ENCODE results near the gene DMD.
"Not testable (repeated sequence)": the region's sequence is repeated elsewhere in the genome, so short reads cannot be mapped to it uniquely, and the experiment has no call there.

DMD gene

GRCh38 chrX:31969714-31970113 lies 1241.6 kb downstream of the DMD start:
- DNase-seq (ENCODE audit: insufficient read length, low spot score) (no peak), FAIRE-seq (no peak)
- no peak for TF ChIP-seq POLR2A (IDR thresholded peaks at IDR 0.05; ENCODE audit: low read depth, low read length)

- no peak for TF ChIP-seq POLR2A (IDR thresholded peaks at IDR 0.05; ENCODE audit: low read depth, low read length)
- DNase-seq (ENCODE audit: insufficient read length, low spot score) (no peak), FAIRE-seq (no peak)
Observed at GRCh38 chrX:31962256-31962655, 1249.1 kb downstream of the DMD start.

- no peak for DNase-seq (ENCODE audit: insufficient read length, low spot score)
- TF ChIP-seq POLR2A (IDR thresholded peaks at IDR 0.05; ENCODE audit: low read depth, low read length) = no peak
- no peak for FAIRE-seq
Observed at GRCh38 chrX:31934842-31935370, 1276.4 kb downstream of the DMD start.

- FAIRE-seq (no peak), DNase-seq (ENCODE audit: insufficient read length, low spot score) (no peak)
- TF ChIP-seq POLR2A (IDR thresholded peaks at IDR 0.05; ENCODE audit: low read depth, low read length) = no peak
Observed at GRCh38 chrX:31934015-31934414, 1277.3 kb downstream of the DMD start.

- DNase-seq (ENCODE audit: insufficient read length, low spot score) = no peak
- no peak for TF ChIP-seq POLR2A (IDR thresholded peaks at IDR 0.05; ENCODE audit: low read depth, low read length)
- no peak for FAIRE-seq
Observed at GRCh38 chrX:31932769-31933168, 1278.6 kb downstream of the DMD start.

- FAIRE-seq = not testable (repeated sequence)
Observed at GRCh38 chrX:31932320-31932719, 1279.0 kb downstream of the DMD start.

GRCh38 chrX:31931225-31931624 lies 1280.1 kb downstream of the DMD start:
- TF ChIP-seq POLR2A (IDR thresholded peaks at IDR 0.05; ENCODE audit: low read depth, low read length) = no peak
- no peak for FAIRE-seq
- DNase-seq (ENCODE audit: insufficient read length, low spot score) = no peak

More at GRCh38 chrX:31932320-31932719, 1279.0 kb downstream of the DMD start:
- DNase-seq (ENCODE audit: insufficient read length, low spot score) = not testable (repeated sequence)

GRCh38 chrX:31929366-31929765 lies 1282.0 kb downstream of the DMD start:
- no peak for TF ChIP-seq POLR2A (IDR thresholded peaks at IDR 0.05; ENCODE audit: low read depth, low read length)
- FAIRE-seq (no peak), DNase-seq (ENCODE audit: insufficient read length, low spot score) (no peak)

GRCh38 chrX:31921236-31921635 lies 1290.1 kb downstream of the DMD start:
- DNase-seq (ENCODE audit: insufficient read length, low spot score) (no peak), FAIRE-seq (no peak)
- TF ChIP-seq POLR2A (IDR thresholded peaks at IDR 0.05; ENCODE audit: low read depth, low read length) = no peak

- no peak for FAIRE-seq
- no peak for TF ChIP-seq POLR2A (IDR thresholded peaks at IDR 0.05; ENCODE audit: low read depth, low read length)
- DNase-seq (ENCODE audit: insufficient read length, low spot score) = no peak
Observed at GRCh38 chrX:31909850-31910572, 1301.3 kb downstream of the DMD start.

- FAIRE-seq (no peak), DNase-seq (ENCODE audit: insufficient read length, low spot score) (no peak)
- TF ChIP-seq POLR2A (IDR thresholded peaks at IDR 0.05; ENCODE audit: low read depth, low read length) = no peak
Observed at GRCh38 chrX:31894152-31894551, 1317.2 kb downstream of the DMD start.

GRCh38 chrX:31893525-31893924 lies 1317.8 kb downstream of the DMD start:
- DNase-seq (ENCODE audit: insufficient read length, low spot score) (no peak), FAIRE-seq (no peak)
- no peak for TF ChIP-seq POLR2A (IDR thresholded peaks at IDR 0.05; ENCODE audit: low read depth, low read length)

- no peak for FAIRE-seq
- DNase-seq (ENCODE audit: insufficient read length, low spot score) = no peak
- no peak for TF ChIP-seq POLR2A (IDR thresholded peaks at IDR 0.05; ENCODE audit: low read depth, low read length)
Observed at GRCh38 chrX:31889088-31889487, 1322.3 kb downstream of the DMD start.

GRCh38 chrX:31884535-31884934 lies 1326.8 kb downstream of the DMD start:
- no peak for FAIRE-seq
- no peak for DNase-seq (ENCODE audit: insufficient read length, low spot score)
- no peak for TF ChIP-seq POLR2A (IDR thresholded peaks at IDR 0.05; ENCODE audit: low read depth, low read length)

GRCh38 chrX:31872007-31872406 lies 1339.3 kb downstream of the DMD start:
- DNase-seq (ENCODE audit: insufficient read length, low spot score) (no peak), FAIRE-seq (no peak)
- no peak for TF ChIP-seq POLR2A (IDR thresholded peaks at IDR 0.05; ENCODE audit: low read depth, low read length)

Data from H54 (cell line).